ENCODE measurements around the gene PROB1. TPM values are rescaled to one million over a fixed set of nuclear protein-coding genes. Genes with fewer than 3 reads are reported as not detected.

Gene PROB1
- polyA plus RNA-seq, 1 donor from 2014 or later: 0.74 TPM

DNA sequence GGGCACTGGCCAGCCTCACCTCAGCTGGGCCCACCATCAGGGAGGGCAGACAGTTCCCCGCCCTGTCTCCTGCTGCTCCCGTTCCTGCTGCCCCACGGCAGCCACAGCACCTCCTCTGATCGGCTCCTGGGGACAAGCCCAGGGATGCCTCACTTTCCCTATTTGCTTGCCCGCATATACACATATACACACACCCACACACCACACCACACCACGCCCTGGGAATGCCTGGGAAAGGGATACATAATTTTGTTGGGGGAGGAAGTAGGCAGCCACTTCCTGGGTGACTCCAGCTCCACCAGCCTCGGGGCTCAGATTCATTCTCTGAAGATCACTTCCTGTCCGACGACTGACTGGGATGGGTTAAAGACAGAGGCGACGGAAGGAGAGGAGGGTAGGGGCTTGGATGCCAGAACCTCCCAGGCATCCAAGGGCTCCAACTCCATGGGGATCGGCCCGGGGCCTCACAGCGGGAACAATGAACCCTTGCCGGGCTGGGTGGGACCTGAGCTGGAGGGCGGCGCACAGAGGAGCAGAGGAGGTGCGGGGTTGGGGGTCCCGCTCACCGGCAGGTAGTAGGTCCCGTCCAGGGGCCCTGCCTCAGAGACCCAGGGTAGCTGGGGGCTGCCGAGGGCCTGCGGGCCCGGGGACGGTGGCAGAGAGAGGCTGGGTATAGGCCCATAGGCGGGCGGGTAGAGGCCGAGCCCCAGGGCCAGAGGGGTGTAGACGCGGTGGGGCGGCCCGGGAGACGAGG, 3.2 kb downstream of the PROB1 start:
- peaks cover 50% of the 10 kb centered on the region for H3K27me3 ChIP-seq (ENCODE audit: insufficient read depth, low read depth, low read length)
- no peak overlapping the region for H3K9ac ChIP-seq (ENCODE audit: low read length)
- H3K9me2 ChIP-seq (ENCODE audit: insufficient read depth, low read length): no peaks in the 10 kb centered on the region
- H3K4me3 ChIP-seq (ENCODE audit: low read length): no peak overlapping the region
- no peaks in the 10 kb centered on the region for H4K20me1 ChIP-seq (ENCODE audit: insufficient read depth)
- no peaks in the 10 kb centered on the region for H3K36me3 ChIP-seq (ENCODE audit: insufficient read depth, low read length)
- peak; percentile 54 for TF ChIP-seq EZH2 (IDR thresholded peaks at IDR 0.05; ENCODE audit: borderline replicate concordance, insufficient read depth, low read length, poor library complexity, severe bottlenecking)
- TF ChIP-seq TAF1 (IDR thresholded peaks at IDR 0.05; ENCODE audit: low read depth): no peak
- TF ChIP-seq SMC3 (conservative IDR thresholded peaks at IDR 0.05; ENCODE audit: poor library complexity): no peak
- no peak for TF ChIP-seq EP300 (conservative IDR thresholded peaks at IDR 0.05; ENCODE audit: poor library complexity, severe bottlenecking)
- no peak overlapping the region for H3K4me2 ChIP-seq (ENCODE audit: low read length)
- no peak overlapping the region for H2AFZ ChIP-seq (ENCODE audit: low read depth, low read length)
- no peaks in the 10 kb centered on the region for H3K9me3 ChIP-seq (ENCODE audit: low read length)
- no peaks in the 10 kb centered on the region for H3K79me2 ChIP-seq (replicated peaks; ENCODE audit: insufficient read depth, low read length)
- no peak overlapping the region for H3K27ac ChIP-seq (ENCODE audit: low read length)
- no peaks in the 10 kb centered on the region for H3F3A ChIP-seq (ENCODE audit: insufficient read depth, low read length, poor library complexity, severe bottlenecking)

DNA sequence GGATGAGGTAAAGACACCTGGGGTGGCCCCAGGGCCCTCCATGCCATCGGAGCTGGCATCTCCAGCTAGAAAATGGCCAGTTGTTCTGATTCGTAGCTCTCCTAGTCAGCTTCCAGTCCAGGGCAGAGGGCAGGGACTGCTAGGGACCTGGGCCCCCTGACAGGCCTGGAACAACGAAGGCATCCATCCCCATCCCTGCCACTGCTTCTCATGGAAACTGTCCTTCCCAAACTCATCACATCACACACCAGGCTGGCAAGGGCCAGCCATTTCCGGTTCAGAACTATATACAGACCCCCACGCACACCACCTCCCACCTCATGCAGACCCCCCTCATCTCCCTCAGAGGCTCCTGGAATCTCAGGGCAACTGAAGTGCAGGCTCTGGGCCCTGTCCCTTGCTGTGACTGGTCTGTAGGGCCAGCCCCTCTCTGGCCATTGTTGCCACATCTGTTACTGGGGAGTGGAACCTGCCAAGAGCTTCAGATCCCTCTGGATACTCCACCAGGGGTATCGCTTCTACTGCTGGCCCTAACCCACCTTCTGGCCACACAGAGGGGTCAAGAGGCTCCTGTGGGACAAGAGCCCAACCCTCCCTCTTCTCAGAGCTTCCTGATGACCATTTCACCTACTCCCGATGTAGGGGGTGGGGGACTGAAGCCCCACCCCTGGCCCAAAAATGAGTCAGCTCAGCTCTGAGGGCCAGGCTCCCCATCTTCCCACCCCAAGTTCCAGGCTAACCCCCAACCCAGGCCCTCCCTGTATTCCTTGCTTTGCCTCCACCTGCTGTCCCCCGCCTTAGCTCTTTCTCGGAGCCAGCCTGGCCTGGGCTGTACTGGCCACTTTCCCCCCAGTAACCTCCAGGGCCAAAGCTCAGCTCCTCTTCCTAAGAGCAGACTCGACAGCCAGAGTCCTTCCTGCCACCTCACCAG, 4.0 kb downstream of the PROB1 start:
- Histone ChIP-seq H3K9me3 (ENCODE audit: low read length) (no peaks in the 10 kb centered on the region), H3K9me2 (ENCODE audit: insufficient read depth, low read length) (no peaks in the 10 kb centered on the region), H3K36me3 (ENCODE audit: insufficient read depth, low read length) (no peaks in the 10 kb centered on the region), H3K79me2 (replicated peaks; ENCODE audit: insufficient read depth, low read length) (no peaks in the 10 kb centered on the region), H2AFZ (ENCODE audit: low read depth, low read length) (no peak overlapping the region), H3F3A (ENCODE audit: insufficient read depth, low read length, poor library complexity, severe bottlenecking) (no peaks in the 10 kb centered on the region), H3K9ac (ENCODE audit: low read length) (no peak overlapping the region), H3K4me3 (ENCODE audit: low read length) (no peak overlapping the region), H3K4me2 (ENCODE audit: low read length) (no peak overlapping the region), H3K27me3 (ENCODE audit: insufficient read depth, low read depth, low read length) (peaks cover 48% of the 10 kb centered on the region), H3K27ac (ENCODE audit: low read length) (no peak overlapping the region), H4K20me1 (ENCODE audit: insufficient read depth) (no peaks in the 10 kb centered on the region)
- TF ChIP-seq EZH2 (IDR thresholded peaks at IDR 0.05; ENCODE audit: borderline replicate concordance, insufficient read depth, low read length, poor library complexity, severe bottlenecking) (no peak), EP300 (conservative IDR thresholded peaks at IDR 0.05; ENCODE audit: poor library complexity, severe bottlenecking) (no peak), TAF1 (IDR thresholded peaks at IDR 0.05; ENCODE audit: low read depth) (no peak)
- TF ChIP-seq, protein P1, sequence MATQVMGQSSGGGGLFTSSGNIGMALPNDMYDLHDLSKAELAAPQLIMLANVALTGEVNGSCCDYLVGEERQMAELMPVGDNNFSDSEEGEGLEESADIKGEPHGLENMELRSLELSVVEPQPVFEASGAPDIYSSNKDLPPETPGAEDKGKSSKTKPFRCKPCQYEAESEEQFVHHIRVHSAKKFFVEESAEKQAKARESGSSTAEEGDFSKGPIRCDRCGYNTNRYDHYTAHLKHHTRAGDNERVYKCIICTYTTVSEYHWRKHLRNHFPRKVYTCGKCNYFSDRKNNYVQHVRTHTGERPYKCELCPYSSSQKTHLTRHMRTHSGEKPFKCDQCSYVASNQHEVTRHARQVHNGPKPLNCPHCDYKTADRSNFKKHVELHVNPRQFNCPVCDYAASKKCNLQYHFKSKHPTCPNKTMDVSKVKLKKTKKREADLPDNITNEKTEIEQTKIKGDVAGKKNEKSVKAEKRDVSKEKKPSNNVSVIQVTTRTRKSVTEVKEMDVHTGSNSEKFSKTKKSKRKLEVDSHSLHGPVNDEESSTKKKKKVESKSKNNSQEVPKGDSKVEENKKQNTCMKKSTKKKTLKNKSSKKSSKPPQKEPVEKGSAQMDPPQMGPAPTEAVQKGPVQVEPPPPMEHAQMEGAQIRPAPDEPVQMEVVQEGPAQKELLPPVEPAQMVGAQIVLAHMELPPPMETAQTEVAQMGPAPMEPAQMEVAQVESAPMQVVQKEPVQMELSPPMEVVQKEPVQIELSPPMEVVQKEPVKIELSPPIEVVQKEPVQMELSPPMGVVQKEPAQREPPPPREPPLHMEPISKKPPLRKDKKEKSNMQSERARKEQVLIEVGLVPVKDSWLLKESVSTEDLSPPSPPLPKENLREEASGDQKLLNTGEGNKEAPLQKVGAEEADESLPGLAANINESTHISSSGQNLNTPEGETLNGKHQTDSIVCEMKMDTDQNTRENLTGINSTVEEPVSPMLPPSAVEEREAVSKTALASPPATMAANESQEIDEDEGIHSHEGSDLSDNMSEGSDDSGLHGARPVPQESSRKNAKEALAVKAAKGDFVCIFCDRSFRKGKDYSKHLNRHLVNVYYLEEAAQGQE (IDR thresholded peaks at IDR 0.05; ENCODE audit: borderline replicate concordance): no peak
